HEK293 (cell line): Measurements from ENCODE around the gene TMEM140.

ENCODE experiments used
- BCL11A ChIP-seq: fragments of 450-650 bp; formaldehyde crosslinking; IDR thresholded peaks from 2 replicates; pipeline ENCODE4 v1.5.1; 2016; ENCODE audit warnings: low read depth, missing biosample characterization, missing genetic modification characterization
- CTCF ChIP-seq: fragments of 450-650 bp; formaldehyde crosslinking; IDR thresholded peaks from 2 replicates; pipeline ENCODE4 v1.5.1; 2016; ENCODE audit warnings: missing biosample characterization, missing genetic modification characterization
- SP2 ChIP-seq: fragments of 450-650 bp; formaldehyde crosslinking; IDR thresholded peaks from 2 replicates; pipeline ENCODE4 v1.5.1; 2016; ENCODE audit warnings: missing biosample characterization, missing genetic modification characterization
- ZBTB7A ChIP-seq: fragments of 450-650 bp; formaldehyde crosslinking; IDR thresholded peaks from 2 replicates; pipeline ENCODE4 v1.5.1; 2016; ENCODE audit warnings: low read depth, missing biosample characterization, missing genetic modification characterization
- ZNF175 ChIP-seq: fragments of 450-650 bp; formaldehyde crosslinking; IDR thresholded peaks from 2 replicates; pipeline ENCODE4 v1.5.1; 2016; ENCODE audit warnings: missing biosample characterization, missing genetic modification characterization
- ZNF324 ChIP-seq: fragments of 450-650 bp; formaldehyde crosslinking; IDR thresholded peaks from 2 replicates; pipeline ENCODE4 v1.5.1; 2016; ENCODE audit warnings: missing biosample characterization, missing genetic modification characterization
- ZNF596 ChIP-seq: fragments of 450-650 bp; IDR thresholded peaks from 2 replicates; pipeline ENCODE4 v1.5.0; 2018; ENCODE audit warnings: missing biosample characterization, mild to moderate bottlenecking, missing genetic modification characterization, moderate library complexity
- TF ChIP-seq, protein P1 (sequence below): fragments of 450-650 bp; formaldehyde crosslinking; IDR thresholded peaks from 2 replicates; pipeline ENCODE4 v1.5.1; 2017; ENCODE audit warnings: missing biosample characterization, missing genetic modification characterization
- TF ChIP-seq, protein P2 (sequence below): fragments of 450-650 bp; formaldehyde crosslinking; IDR thresholded peaks from 2 replicates; pipeline ENCODE4 v1.5.1; 2016; ENCODE audit warnings: missing biosample characterization, missing genetic modification characterization

GRCh38 chr7:135197906-135198655, 50.2 kb downstream of the TMEM140 start:
- TF ChIP-seq ZNF175 (tag by site-specific recombination) (no peak), CTCF (tag by site-specific recombination) (no peak), ZNF324 (tag by site-specific recombination) (no peak), ZBTB7A (tag by site-specific recombination) (no peak), ZNF596 (tag by site-specific recombination) (no peak), SP2 (no peak), BCL11A (tag by site-specific recombination) (no peak)
- TF ChIP-seq, protein P1, sequence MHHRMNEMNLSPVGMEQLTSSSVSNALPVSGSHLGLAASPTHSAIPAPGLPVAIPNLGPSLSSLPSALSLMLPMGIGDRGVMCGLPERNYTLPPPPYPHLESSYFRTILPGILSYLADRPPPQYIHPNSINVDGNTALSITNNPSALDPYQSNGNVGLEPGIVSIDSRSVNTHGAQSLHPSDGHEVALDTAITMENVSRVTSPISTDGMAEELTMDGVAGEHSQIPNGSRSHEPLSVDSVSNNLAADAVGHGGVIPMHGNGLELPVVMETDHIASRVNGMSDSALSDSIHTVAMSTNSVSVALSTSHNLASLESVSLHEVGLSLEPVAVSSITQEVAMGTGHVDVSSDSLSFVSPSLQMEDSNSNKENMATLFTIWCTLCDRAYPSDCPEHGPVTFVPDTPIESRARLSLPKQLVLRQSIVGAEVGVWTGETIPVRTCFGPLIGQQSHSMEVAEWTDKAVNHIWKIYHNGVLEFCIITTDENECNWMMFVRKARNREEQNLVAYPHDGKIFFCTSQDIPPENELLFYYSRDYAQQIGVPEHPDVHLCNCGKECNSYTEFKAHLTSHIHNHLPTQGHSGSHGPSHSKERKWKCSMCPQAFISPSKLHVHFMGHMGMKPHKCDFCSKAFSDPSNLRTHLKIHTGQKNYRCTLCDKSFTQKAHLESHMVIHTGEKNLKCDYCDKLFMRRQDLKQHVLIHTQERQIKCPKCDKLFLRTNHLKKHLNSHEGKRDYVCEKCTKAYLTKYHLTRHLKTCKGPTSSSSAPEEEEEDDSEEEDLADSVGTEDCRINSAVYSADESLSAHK (tag by site-specific recombination) = no peak
- TF ChIP-seq, protein P2, sequence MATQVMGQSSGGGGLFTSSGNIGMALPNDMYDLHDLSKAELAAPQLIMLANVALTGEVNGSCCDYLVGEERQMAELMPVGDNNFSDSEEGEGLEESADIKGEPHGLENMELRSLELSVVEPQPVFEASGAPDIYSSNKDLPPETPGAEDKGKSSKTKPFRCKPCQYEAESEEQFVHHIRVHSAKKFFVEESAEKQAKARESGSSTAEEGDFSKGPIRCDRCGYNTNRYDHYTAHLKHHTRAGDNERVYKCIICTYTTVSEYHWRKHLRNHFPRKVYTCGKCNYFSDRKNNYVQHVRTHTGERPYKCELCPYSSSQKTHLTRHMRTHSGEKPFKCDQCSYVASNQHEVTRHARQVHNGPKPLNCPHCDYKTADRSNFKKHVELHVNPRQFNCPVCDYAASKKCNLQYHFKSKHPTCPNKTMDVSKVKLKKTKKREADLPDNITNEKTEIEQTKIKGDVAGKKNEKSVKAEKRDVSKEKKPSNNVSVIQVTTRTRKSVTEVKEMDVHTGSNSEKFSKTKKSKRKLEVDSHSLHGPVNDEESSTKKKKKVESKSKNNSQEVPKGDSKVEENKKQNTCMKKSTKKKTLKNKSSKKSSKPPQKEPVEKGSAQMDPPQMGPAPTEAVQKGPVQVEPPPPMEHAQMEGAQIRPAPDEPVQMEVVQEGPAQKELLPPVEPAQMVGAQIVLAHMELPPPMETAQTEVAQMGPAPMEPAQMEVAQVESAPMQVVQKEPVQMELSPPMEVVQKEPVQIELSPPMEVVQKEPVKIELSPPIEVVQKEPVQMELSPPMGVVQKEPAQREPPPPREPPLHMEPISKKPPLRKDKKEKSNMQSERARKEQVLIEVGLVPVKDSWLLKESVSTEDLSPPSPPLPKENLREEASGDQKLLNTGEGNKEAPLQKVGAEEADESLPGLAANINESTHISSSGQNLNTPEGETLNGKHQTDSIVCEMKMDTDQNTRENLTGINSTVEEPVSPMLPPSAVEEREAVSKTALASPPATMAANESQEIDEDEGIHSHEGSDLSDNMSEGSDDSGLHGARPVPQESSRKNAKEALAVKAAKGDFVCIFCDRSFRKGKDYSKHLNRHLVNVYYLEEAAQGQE (tag by site-specific recombination) = no peak
